Measurements from ENCODE around the gene PLSCR3. TPM values are rescaled to one million over a fixed set of nuclear protein-coding genes. Genes with fewer than 3 reads are reported as not detected.

PLSCR3 gene
- total RNA-seq, 1 experiment from 2014 or later = 43.8 TPM

DNA sequence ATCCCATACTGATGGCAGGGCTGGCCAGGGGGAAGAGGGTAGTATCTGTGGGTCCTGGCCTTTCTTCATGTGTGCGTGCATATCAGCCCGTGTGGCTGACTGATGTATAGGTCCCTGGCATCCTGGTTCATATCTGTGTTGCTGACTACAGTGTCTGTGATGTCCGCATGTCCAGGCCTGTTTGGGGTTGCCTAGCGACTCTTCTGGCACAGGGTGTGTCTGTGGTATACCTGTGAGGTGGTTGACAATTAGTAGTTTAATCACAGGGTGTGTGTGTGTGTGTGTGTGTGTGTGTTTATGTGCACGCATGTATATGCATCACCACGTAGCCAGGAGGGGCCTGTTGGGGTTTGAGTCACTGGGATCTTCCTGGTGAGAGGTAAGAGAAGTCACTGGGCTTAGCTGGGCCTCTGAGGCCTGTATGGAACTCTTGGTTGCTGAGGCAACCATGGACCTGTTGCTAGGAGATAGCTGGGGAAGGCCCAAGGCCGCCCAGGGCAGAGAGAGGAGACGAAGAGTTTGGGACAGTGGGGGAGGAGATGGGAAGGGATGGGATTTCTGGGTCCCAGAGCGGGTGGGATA is 40.0 kb downstream of the PLSCR3 start (continued):
- TF ChIP-seq, protein P1, sequence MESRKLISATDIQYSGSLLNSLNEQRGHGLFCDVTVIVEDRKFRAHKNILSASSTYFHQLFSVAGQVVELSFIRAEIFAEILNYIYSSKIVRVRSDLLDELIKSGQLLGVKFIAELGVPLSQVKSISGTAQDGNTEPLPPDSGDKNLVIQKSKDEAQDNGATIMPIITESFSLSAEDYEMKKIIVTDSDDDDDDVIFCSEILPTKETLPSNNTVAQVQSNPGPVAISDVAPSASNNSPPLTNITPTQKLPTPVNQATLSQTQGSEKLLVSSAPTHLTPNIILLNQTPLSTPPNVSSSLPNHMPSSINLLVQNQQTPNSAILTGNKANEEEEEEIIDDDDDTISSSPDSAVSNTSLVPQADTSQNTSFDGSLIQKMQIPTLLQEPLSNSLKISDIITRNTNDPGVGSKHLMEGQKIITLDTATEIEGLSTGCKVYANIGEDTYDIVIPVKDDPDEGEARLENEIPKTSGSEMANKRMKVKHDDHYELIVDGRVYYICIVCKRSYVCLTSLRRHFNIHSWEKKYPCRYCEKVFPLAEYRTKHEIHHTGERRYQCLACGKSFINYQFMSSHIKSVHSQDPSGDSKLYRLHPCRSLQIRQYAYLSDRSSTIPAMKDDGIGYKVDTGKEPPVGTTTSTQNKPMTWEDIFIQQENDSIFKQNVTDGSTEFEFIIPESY (IDR thresholded peaks at IDR 0.05; ENCODE audit: extremely low read depth, insufficient replicate concordance, low read length) = no peak
- TF ChIP-seq ELF1 (IDR thresholded peaks at IDR 0.05; ENCODE audit: borderline replicate concordance, low read depth) (no peak), ZFX (IDR thresholded peaks at IDR 0.05) (no peak), RAD21 (IDR thresholded peaks at IDR 0.05; ENCODE audit: low read depth) (no peak), ZNF274 (IDR thresholded peaks at IDR 0.05; ENCODE audit: low read depth, low read length) (no peak), POLR2A (IDR thresholded peaks at IDR 0.05; ENCODE audit: borderline replicate concordance, extremely low read depth, insufficient read depth, insufficient read length) (no peak), EZH2 (IDR thresholded peaks at IDR 0.05) (no peak), YY1 (IDR thresholded peaks at IDR 0.05; ENCODE audit: extremely low read depth, insufficient replicate concordance, low read depth, low read length) (no peak), FOSL1 (IDR thresholded peaks at IDR 0.05; ENCODE audit: low read depth) (no peak)

DNA sequence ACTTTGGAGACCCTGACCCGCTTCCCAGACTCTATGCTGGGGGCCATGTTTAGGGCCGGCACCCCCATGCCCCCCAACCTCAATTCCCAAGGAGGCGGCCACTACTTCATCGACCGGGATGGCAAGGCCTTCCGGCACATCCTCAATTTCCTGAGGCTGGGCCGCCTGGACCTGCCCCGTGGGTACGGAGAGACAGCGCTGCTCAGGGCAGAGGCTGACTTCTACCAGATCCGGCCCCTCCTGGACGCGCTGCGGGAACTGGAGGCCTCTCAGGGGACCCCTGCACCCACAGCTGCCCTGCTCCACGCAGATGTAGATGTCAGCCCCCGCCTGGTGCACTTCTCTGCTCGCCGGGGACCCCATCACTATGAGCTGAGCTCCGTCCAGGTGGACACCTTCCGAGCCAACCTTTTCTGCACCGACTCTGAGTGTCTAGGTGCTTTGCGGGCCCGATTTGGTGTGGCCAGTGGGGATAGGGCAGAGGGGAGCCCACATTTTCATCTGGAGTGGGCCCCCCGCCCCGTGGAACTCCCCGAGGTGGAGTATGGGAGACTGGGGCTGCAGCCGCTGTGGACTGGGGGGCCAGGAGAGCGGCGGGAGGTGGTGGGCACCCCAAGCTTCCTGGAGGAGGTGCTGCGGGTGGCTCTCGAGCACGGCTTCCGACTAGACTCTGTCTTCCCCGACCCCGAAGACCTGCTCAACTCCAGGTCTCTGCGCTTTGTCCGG is 41.3 kb downstream of the PLSCR3 start:
- no TSS peak for BruUV-seq (replicated peaks)
- H3K4me3 ChIP-seq (replicated peaks in 1 of 2; ENCODE audit: low read depth in 1 of 2, low read length in 2 of 2) = peak overlapping the region; percentile 79 to 89
- 0 out of 2 replicates have a peak, but pooled peaks cover 4% of the 10 kb centered on the region for H4K20me1 ChIP-seq (ENCODE audit: insufficient read depth)
- ATAC-seq (no peak), DNase-seq (ENCODE audit: low read depth, low spot score) (no peak)
- H3K9me2 ChIP-seq (ENCODE audit: insufficient read depth) = no peaks in the 10 kb centered on the region
- ChIA-PET POLR2A (no interaction called here), CTCF (interaction anchor here (0.9 to 2.0 kb wide), 2 partner anchors 24 to 207 kb away, joined by 3 to 7 read pairs; partner anchors contain the start of gene NEURL4), RAD21 (ENCODE audit: low non-redundant PET in 1 of 2, low total read pairs in 2 of 2, uncharacterized antibody in 2 of 2, unreplicated experiment in 2 of 2) (no interaction called here)
- H3K4me1 ChIP-seq (ENCODE audit: control insufficient read depth in 1 of 2, insufficient read depth in 2 of 2, low read length in 2 of 2) = peaks cover 29 to 69% of the 10 kb centered on the region in 2 experiments
- H3K4me2 ChIP-seq (ENCODE audit: low read length) = peak overlapping the region; percentile 80
- H3K36me3 ChIP-seq (ENCODE audit: control insufficient read depth in 1 of 2, insufficient read depth in 2 of 2, low read length in 2 of 2) = no peaks in the 10 kb centered on the region
- H3K9me3 ChIP-seq (ENCODE audit: control insufficient read depth in 1 of 2, insufficient read depth in 1 of 2, low read depth in 1 of 2, low read length in 2 of 2) = no peaks in the 10 kb centered on the region
- H3K27me3 ChIP-seq (ENCODE audit: insufficient read depth, low read length) = no peaks in the 10 kb centered on the region
- H2AFZ ChIP-seq (ENCODE audit: low read depth, low read length, poor library complexity, severe bottlenecking) = no peak overlapping the region
- intact Hi-C loops (cut with micrococcal nuclease) = loop anchor here (5.0 kb wide), 1 partner anchor 306 kb away; no protein-coding TSS in a partner anchor
- TF ChIP-seq RAD21 (IDR thresholded peaks at IDR 0.05; ENCODE audit: low read depth) (no peak), JUND (IDR thresholded peaks at IDR 0.05) (no peak)
- H3K9ac ChIP-seq (ENCODE audit: low read length) = peak overlapping the region; percentile 88
- peak overlapping the region; percentile 99 for H3K27ac ChIP-seq (ENCODE audit: low read depth, low read length)
- H3K79me2 ChIP-seq (ENCODE audit: insufficient read depth, low read length) = peaks cover 32% of the 10 kb centered on the region
